NCI-H1930 (cell line): ENCODE results near the gene ELP5.
A peak's percentile ranks its signal among the peaks of the same experiment; 100 is the strongest.

Experiments
- DNase-seq, 2 experiments: peaks; one replicate each; lab custom pipeline; 2025; lab: John Stamatoyannopoulos, UW

Gene ELP5

DNA sequence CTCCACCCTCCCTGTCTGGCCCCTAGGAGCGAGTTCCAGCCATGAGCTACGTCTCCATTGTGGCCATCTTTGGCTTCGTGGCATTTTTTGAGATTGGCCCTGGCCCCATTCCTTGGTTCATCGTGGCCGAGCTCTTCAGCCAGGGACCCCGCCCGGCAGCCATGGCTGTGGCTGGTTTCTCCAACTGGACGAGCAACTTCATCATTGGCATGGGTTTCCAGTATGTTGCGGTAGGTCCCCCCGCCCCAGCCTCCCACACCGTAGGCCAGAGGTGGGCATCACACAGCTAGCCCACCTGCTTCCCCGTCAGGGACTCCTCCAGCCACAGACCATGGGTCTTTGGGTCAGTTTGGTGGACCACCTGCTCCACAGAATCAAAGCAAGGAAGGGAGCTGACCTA is 33.7 kb downstream of the ELP5 start:
- no peak for DNase-seq

GRCh38 chr17:7289256-7290032 is 37.4 kb downstream of the ELP5 start:
- no peak for DNase-seq

GRCh38 chr17:7290166-7290565 is 38.2 kb downstream of the ELP5 start:
- no peak for DNase-seq

GRCh38 chr17:7290685-7291084 is 38.7 kb downstream of the ELP5 start:
- DNase-seq: no peak

GRCh38 chr17:7292194-7292593 is 40.2 kb downstream of the ELP5 start:
- no peak for DNase-seq

GRCh38 chr17:7292729-7293128 is 40.7 kb downstream of the ELP5 start:
- DNase-seq: no peak

- DNase-seq: no peak
Measured at GRCh38 chr17:7293159-7293558, 41.1 kb downstream of the ELP5 start.

DNA sequence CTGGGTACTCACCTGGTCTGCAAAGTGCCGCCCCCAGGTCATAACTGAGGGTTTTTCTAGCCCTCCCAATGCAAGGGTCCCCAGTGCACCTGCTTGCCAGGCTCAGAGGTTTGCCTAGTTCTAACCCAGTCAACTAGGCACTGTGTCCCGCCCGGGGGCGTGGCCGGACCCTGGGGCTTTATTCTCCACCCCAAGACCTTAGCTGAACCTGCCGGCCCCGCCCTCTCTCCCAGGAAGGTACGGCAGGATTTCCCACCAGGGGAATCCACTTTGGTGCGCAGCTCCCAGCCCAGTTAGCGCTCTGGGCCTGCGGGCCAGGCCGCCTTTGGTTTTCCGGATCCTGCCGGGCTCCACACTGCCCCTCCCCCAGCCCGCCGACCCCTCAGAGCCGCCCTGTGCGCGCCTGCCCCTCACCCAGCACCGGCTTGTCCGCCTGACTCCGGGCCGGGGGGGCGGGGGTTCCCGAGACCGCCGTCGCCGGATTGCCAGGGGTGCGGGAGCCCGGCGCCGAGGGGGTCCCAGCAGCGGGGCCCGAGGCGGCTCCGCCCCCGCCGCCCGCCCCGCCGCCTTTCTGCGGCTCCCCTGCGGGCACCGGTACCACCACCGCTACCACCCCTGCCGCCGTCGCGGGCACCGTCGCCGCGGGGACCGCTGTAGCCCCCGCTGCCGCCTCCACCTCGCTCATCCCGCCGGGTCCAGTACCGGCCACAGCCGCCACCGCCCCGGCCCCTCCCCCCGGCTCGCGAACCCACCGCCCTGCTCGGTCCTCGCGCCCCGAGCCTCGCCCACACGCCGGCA is 42.0 kb downstream of the ELP5 start:
- peak in 1 of 2 experiments; percentile 12 for DNase-seq

DNA sequence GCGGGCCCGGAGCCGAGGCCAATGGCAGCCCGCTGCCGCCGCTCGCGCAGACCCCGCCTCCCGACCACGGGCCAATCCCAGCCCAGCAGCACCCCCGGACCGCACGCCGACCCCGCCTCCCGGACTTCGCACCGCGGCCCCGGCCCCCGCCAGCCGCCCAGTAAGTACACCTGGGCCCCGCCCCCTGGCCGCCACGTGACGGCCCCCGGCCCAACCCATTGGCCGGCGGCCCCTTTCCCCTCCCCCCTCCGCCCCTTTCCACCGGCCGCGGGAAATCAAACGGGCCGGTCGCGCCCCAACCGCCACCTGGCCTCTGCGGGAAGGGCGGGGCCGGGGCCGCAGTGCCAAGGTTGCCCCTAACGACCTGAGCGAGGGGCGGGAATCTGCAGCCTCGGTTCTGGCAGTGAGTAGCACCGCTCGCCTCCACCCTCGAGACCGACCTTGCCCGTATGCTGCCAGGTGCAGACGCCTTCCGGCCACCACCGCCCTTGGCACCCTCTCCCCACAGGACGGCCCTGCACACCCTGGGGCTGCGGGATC is 42.7 kb downstream of the ELP5 start, which contains the start of gene YBX2:
Gene YBX2 (minus strand): TSS at position 26 of the 540 bp plus-strand sequence. CDS start 139 bp downstream, outside the sequence.
- peak; percentile 88 to 93 for DNase-seq

- peak; percentile 19 to 33 for DNase-seq
Measured at GRCh38 chr17:7295230-7296180, 43.5 kb downstream of the ELP5 start.

DNA sequence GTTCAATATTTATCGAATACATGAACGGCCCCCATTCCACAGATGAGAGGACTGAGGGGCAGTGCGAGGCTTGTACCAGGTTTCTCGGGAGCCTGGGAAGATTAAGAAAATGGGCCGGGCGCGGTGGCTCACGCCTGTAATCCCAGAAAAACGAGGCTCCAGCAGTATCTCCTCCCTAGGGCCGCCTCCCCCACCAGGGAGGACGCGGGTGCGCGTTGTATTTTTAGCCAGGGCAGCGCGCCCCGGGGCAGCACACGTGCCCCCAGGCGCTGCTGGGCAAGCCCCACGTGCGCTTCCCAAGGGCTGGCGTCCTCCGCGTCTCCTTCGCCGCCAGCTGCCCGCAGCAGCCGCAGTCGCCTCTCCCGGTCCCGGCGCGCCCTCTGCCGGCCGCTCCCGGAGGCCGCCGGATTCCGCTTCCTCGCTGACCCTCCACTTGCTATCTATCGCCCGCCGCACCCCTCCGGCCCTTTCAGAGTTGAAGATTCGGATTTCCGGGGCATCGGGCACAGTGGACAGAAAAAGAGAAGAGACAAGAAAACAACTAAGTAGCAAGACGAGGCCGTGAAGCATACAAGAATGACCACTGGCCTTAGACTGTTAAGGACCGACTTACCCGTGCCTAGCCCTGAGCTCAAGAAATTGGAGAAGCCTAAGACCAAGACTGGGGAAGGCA is 44.3 kb downstream of the ELP5 start:
- peak; percentile 65 to 82 for DNase-seq

DNA sequence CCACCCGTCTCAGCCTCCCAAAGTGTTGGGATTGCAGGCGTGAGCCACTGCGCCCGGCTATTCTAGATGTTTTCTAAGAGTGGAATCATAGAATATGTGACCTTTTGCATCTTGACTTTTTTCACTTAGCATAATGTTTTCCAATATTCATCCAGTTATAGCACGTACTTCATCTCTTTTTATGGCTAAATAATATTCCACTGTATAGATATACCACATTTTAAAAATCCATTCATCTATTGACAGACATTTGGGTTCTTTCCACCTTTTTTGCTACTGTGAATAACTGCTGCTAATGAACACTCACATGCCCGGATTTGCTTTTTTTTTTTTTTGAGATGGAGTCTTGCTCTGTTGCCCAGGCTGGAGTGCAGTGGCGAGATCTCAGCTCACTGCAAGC is 52.2 kb downstream of the ELP5 start:
- no peak for DNase-seq

GRCh38 chr17:7306911-7307685 is 55.1 kb downstream of the ELP5 start, which contains the start of gene EIF5A:
Gene EIF5A, plus strand, starts transcription at chr17:7307628. Its CDS starts 2,008 bp downstream, at chr17:7309636.
- peak; percentile 99 to 100 for DNase-seq

DNA sequence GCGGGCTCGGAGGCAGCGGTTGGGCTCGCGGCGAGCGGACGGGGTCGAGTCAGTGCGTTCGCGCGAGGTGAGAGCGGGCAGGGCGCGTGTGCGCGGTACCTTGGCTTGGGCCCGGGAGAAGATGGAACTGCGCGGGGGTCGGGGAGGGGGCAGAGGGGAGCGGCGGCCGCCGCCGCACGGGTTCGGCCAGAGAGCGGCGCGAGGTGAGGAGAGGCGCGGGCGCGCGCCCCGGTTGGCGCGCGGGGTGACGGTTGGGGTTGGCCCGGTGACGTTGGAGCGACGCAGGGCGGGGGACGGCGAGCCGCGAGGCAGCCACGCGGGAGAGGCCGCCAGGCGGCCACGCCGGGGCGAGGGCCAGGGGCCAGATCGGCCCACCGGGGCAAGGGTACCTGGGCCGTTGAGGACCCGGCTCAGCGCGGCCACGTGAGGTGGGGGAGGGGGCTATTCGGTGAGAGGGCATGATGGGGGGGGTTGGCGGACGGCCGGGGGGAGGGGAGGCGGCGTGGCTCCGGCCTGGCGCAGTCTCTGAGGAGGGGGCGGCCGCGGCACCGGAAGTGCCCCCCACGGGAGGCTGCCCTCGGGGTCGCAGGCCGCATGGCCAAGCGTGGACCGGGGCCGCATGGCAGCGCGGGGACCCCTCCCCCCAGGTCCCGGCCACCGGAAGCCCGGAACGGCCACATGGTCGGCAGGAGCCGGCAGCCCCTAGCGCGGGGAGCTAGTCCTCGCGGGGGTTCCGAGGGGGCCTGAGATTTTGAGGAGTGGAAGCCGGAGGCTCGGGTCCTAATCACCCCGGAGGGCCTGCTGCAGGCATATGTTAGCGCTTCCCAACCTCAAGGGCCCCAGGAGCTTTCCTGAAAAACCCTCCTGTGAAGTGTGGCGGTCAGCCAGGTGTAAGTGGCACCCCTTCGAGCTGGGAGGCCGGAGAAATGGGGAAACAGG is 55.9 kb downstream of the ELP5 start:
- peak; percentile 40 to 42 for DNase-seq

DNA sequence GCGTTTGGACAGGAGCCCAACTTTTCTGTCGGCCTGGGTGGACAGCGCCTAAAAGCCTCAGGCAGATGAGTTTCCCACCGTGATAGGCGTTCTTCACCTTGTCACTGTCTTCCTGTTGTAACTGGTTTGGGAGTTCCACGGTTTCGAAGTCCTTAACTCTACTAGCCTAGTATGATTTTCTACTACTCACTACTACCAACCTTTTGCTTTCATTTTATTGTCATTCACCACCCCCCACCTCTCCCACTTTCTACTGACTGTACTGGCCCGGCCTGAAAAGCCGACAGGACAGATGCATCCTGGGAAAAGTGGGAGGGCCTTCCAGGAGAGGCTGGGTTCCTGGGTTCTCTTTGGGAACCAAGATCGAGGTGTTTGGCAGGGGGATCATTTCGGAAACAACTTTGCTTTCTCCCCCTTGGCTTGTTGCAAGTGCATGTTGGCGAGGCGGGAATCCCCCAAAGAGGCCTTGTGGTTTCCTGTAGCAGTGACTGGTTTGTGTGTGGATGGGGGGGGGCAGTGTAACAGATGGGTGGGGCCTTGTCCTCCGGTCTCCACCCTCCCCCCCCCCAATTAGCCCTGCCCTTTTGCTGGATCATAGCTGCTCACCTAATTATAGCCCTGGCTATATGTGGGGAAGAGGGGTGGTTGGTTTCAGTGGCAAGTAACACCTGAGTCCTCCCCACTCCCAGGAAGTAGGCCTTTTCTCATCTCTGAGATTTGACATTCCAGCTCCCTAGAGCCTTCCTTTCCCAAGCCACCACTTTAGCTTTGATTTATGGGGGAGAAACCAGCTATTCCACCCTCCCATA is 56.8 kb downstream of the ELP5 start:
- peak; percentile 7 to 20 for DNase-seq
